ENCODE data around the gene MTR. TPM values are rescaled to one million over a fixed set of nuclear protein-coding genes. Genes with fewer than 3 reads are reported as not detected.

MTR gene
- total RNA-seq, 1 donor from 2014 or later: 19.9 TPM

GRCh38 chr1:236800002-236800620 is 5.0 kb downstream of the MTR start:
- H3K9me3 ChIP-seq: no peaks in the 10 kb centered on the region
- TF ChIP-seq CTCF (IDR thresholded peaks at IDR 0.05) (no peak), POLR2A (IDR thresholded peaks at IDR 0.05) (no peak)
- H3K27ac ChIP-seq: no peak overlapping the region
- peaks cover 24% of the 10 kb centered on the region for H3K4me1 ChIP-seq
- no peaks in the 10 kb centered on the region for H3K27me3 ChIP-seq
- no peak for DNase-seq (ENCODE audit: extremely low spot score in 2 of 2)
- no peak overlapping the region for H3K4me3 ChIP-seq
- H3K36me3 ChIP-seq: no peaks in the 10 kb centered on the region
- intact Hi-C loops (cut with DNase I): no loop called here

- intact Hi-C loops (cut with DNase I): no loop called here
- Histone ChIP-seq H3K4me1 (peaks cover 24% of the 10 kb centered on the region), H3K9me3 (no peaks in the 10 kb centered on the region), H3K36me3 (peaks cover 0 to 3% of the 10 kb centered on the region in 2 donors), H3K4me3 (no peak overlapping the region), H3K27ac (no peak overlapping the region), H3K27me3 (no peaks in the 10 kb centered on the region)
- TF ChIP-seq POLR2A (IDR thresholded peaks at IDR 0.05) (no peak), POLR2AphosphoS5 (IDR thresholded peaks at IDR 0.05; ENCODE audit: insufficient read depth in 1 of 2, low read depth in 1 of 2) (no peak), CTCF (IDR thresholded peaks at IDR 0.05) (no peak)
- no peak for DNase-seq (ENCODE audit: extremely low spot score in 2 of 2)
These were observed 5.5 kb downstream of the MTR start for GRCh38 chr1:236800623-236801022.

- Histone ChIP-seq H3K9me3 (no peaks in the 10 kb centered on the region), H3K36me3 (peaks cover 0 to 8% of the 10 kb centered on the region in 2 donors), H3K27me3 (no peaks in the 10 kb centered on the region), H3K4me1 (peaks cover 13% of the 10 kb centered on the region), H3K4me3 (no peak overlapping the region), H3K27ac (no peak overlapping the region)
- DNase-seq (ENCODE audit: extremely low spot score in 2 of 2): no peak
- intact Hi-C loops (cut with DNase I): no loop called here
- no peak for TF ChIP-seq POLR2AphosphoS5 (IDR thresholded peaks at IDR 0.05; ENCODE audit: insufficient read depth in 1 of 2, low read depth in 1 of 2)
- TF ChIP-seq POLR2A (IDR thresholded peaks at IDR 0.05): no peak
- no peak for TF ChIP-seq CTCF (IDR thresholded peaks at IDR 0.05)
These were observed 7.2 kb downstream of the MTR start for GRCh38 chr1:236802264-236802663.

- Histone ChIP-seq H3K36me3 (peaks cover 0 to 26% of the 10 kb centered on the region in 2 donors), H3K27ac (no peak overlapping the region), H3K27me3 (no peaks in the 10 kb centered on the region), H3K4me3 (no peak overlapping the region), H3K4me1 (no peaks in the 10 kb centered on the region), H3K9me3 (no peaks in the 10 kb centered on the region)
- DNase-seq (ENCODE audit: extremely low spot score in 2 of 2): no peak
- intact Hi-C loops (cut with DNase I): no loop called here
- TF ChIP-seq POLR2AphosphoS5 (IDR thresholded peaks at IDR 0.05; ENCODE audit: insufficient read depth in 1 of 2, low read depth in 1 of 2) (no peak), POLR2A (IDR thresholded peaks at IDR 0.05) (no peak), CTCF (IDR thresholded peaks at IDR 0.05) (no peak)
These were observed 11.5 kb downstream of the MTR start for GRCh38 chr1:236806634-236807033.

GRCh38 chr1:236808005-236808404 is 12.9 kb downstream of the MTR start:
- Histone ChIP-seq H3K27me3 (no peaks in the 10 kb centered on the region), H3K9me3 (no peaks in the 10 kb centered on the region), H3K4me3 (no peak overlapping the region), H3K27ac (no peak overlapping the region), H3K36me3 (peaks cover 0 to 39% of the 10 kb centered on the region in 2 donors), H3K4me1 (no peaks in the 10 kb centered on the region)
- intact Hi-C loops (cut with DNase I): no loop called here
- no peak for TF ChIP-seq POLR2A (IDR thresholded peaks at IDR 0.05)
- no peak for TF ChIP-seq POLR2AphosphoS5 (IDR thresholded peaks at IDR 0.05; ENCODE audit: insufficient read depth in 1 of 2, low read depth in 1 of 2)
- no peak for TF ChIP-seq CTCF (IDR thresholded peaks at IDR 0.05)
- DNase-seq (ENCODE audit: extremely low spot score in 2 of 2): no peak

All from vagina (tissue), 2 donors.